Colon (tissue), 2 donors: ENCODE data around the gene LENG9.

ENCODE experiments used
- FAIRE-seq: peaks from 2 replicates; lab custom pipeline; 2012; peaks lifted over from hg19 to GRCh38; lab: Jason Lieb, UNC
- donor health status: control.
- donor health status: control.

LENG9 gene

GRCh38 chr19:54439174-54439851 lies 24.3 kb downstream of the LENG9 start:
- FAIRE-seq: no peak

- no peak for FAIRE-seq
Observed at GRCh38 chr19:54436628-54437252, 26.8 kb downstream of the LENG9 start.

- no peak for FAIRE-seq
Observed at GRCh38 chr19:54436031-54436523, 27.5 kb downstream of the LENG9 start.

GRCh38 chr19:54435551-54436016 lies 28.0 kb downstream of the LENG9 start:
- no peak for FAIRE-seq

GRCh38 chr19:54434873-54435214 lies 28.7 kb downstream of the LENG9 start:
- no peak for FAIRE-seq

GRCh38 chr19:54434112-54434872 lies 29.3 kb downstream of the LENG9 start:
- no peak for FAIRE-seq

- no peak for FAIRE-seq
Observed at GRCh38 chr19:54433697-54434096, 29.9 kb downstream of the LENG9 start.

- no peak for FAIRE-seq
Observed at GRCh38 chr19:54432144-54432738, 31.3 kb downstream of the LENG9 start.

- FAIRE-seq: no peak
Observed at GRCh38 chr19:54431255-54431838, 32.2 kb downstream of the LENG9 start.

GRCh38 chr19:54430306-54431254 lies 33.0 kb downstream of the LENG9 start:
- FAIRE-seq: no peak

- no peak for FAIRE-seq
Observed at GRCh38 chr19:54429545-54430227, 33.9 kb downstream of the LENG9 start.

GRCh38 chr19:54429176-54429495 lies 34.4 kb downstream of the LENG9 start:
- no peak for FAIRE-seq

- no peak for FAIRE-seq
Observed at GRCh38 chr19:54428323-54429175, 35.0 kb downstream of the LENG9 start.

GRCh38 chr19:54427586-54427985 lies 36.0 kb downstream of the LENG9 start:
- FAIRE-seq: no peak

GRCh38 chr19:54426291-54426931 lies 37.2 kb downstream of the LENG9 start:
- FAIRE-seq: no peak

- FAIRE-seq: no peak
Observed at GRCh38 chr19:54425382-54425723, 38.2 kb downstream of the LENG9 start.

- FAIRE-seq: no peak
Observed at GRCh38 chr19:54424660-54425381, 38.8 kb downstream of the LENG9 start.

GRCh38 chr19:54424201-54424600 lies 39.4 kb downstream of the LENG9 start:
- no peak for FAIRE-seq

GRCh38 chr19:54422136-54422535 lies 41.4 kb downstream of the LENG9 start:
- no peak for FAIRE-seq
